Rectal smooth muscle tissue (tissue), 1 donor: ENCODE data around the gene PRKCE.
"Not testable (repeated sequence)": the region's sequence is repeated elsewhere in the genome, so short reads cannot be mapped to it uniquely, and the experiment has no call there.

Experiments
- H3K27ac ChIP-seq: one replicate; pipeline ENCODE4 v1.7.0; 2013; ENCODE audit warnings: low read depth, low read length, inconsistent platforms
- H3K27me3 ChIP-seq: one replicate; pipeline ENCODE4 v1.7.0; 2013; ENCODE audit warnings: low read length; ENCODE audit not compliant: control insufficient read depth, insufficient read depth
- H3K36me3 ChIP-seq: one replicate; pipeline ENCODE4 v1.7.0; 2013; ENCODE audit warnings: low read length; ENCODE audit not compliant: control insufficient read depth, insufficient read depth
- H3K4me1 ChIP-seq: one replicate; pipeline ENCODE4 v1.7.0; 2013; ENCODE audit warnings: low read length; ENCODE audit not compliant: control insufficient read depth, insufficient read depth
- H3K4me3 ChIP-seq: one replicate; pipeline ENCODE4 v1.7.0; 2013; ENCODE audit warnings: low read length
- H3K9ac ChIP-seq: one replicate; pipeline ENCODE4 v1.7.0; 2013; ENCODE audit warnings: low read length

PRKCE gene

DNA sequence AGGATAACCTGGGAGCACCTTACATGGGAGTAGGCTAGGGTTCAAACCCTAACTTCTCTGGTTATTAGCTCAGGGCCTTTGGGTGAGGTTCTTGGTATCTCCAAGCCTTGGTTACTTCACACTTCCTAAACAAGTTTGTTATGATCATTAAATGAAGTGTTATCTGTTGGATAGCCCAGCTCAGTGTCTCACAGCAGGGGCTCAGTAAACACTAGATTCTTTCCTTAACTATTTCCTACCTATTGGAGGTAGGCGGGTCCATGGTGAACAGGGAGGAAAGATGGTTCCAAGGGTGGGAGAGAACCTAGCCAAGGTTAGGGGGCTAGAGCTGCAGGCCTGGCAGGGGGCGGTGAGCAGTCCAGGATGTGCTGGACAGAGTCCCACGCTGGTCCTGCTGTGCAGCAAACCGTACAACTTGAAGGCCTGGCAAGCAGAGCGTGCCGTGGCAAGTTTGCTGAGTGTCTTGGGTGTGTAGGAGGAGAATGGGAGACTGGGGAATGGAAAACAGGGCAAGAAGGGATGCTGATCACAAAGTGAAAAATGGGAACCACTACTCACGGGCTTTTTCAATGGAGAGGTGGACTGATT is 259.1 kb downstream of the PRKCE start:
- Histone ChIP-seq H3K4me3 (no peak overlapping the region), H3K4me1 (no peaks in the 10 kb centered on the region), H3K9ac (no peak overlapping the region), H3K27me3 (no peaks in the 10 kb centered on the region), H3K27ac (no peak overlapping the region), H3K36me3 (no peaks in the 10 kb centered on the region)

DNA sequence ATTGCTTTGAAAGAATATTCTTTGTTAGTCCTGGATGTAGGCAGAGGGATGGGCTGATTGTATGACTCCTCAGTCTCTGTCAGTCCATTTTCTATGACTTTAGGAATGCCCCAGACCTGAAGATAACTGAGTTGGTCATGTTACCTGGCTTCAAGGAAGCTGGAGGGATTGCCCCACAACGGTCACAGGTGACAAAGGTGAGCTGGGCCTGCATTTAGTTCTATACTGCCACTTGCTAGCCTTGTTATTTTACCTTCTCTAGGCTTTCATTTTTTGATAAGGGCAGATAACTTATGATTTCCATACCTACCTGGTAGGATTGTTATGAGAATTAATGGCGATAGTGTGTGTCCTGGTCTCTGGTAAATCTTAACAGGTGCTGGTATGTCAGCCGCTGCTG is 260.1 kb downstream of the PRKCE start:
- no peak overlapping the region for H3K9ac ChIP-seq
- H3K4me3 ChIP-seq = no peak overlapping the region
- no peaks in the 10 kb centered on the region for H3K36me3 ChIP-seq
- H3K4me1 ChIP-seq = no peaks in the 10 kb centered on the region
- H3K27me3 ChIP-seq = no peaks in the 10 kb centered on the region
- no peak overlapping the region for H3K27ac ChIP-seq

DNA sequence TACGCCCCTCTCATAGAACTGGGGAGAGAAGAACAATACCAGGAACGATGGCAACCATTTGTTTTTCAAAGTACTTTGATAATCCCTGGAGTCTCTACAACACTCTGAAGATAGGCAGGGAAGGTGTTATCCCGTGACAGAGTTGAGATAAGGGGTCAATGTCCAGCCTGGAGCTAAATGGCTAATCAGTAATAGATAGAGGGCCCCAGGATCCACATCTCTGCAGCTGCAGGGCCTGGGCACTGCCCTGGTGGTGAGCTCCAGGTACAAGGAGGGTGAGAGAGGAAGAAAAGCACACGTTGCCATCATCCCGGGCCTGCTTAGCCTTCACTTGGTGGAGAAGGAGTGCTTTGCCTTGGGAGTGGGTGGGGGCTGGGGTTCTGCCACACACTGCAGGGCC is 260.6 kb downstream of the PRKCE start:
- H3K36me3 ChIP-seq = no peaks in the 10 kb centered on the region
- H3K4me1 ChIP-seq = no peaks in the 10 kb centered on the region
- H3K9ac ChIP-seq = no peak overlapping the region
- H3K4me3 ChIP-seq = no peak overlapping the region
- H3K27me3 ChIP-seq = no peaks in the 10 kb centered on the region
- no peak overlapping the region for H3K27ac ChIP-seq

DNA sequence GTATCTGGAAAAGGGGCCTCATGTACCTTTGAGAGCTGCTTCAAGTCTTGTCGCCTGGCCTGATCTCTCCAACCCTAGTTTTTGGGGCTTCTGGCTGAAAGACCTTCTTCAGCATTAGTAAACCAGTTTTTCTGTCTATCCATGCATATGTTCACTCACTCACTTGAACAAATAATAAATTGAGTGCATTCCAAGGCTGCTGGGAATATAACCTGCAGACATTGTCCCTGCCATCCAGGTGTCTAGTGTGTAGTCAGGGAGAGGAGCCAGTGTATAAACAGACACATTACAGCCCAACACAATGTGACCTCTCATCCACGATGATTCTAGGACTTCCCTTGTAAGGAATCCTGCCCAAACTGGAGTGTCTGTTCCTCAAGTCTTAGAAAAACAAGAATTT is 262.1 kb downstream of the PRKCE start:
- no peak overlapping the region for H3K27ac ChIP-seq
- no peaks in the 10 kb centered on the region for H3K4me1 ChIP-seq
- H3K27me3 ChIP-seq = no peaks in the 10 kb centered on the region
- no peak overlapping the region for H3K4me3 ChIP-seq
- no peak overlapping the region for H3K9ac ChIP-seq
- no peaks in the 10 kb centered on the region for H3K36me3 ChIP-seq

DNA sequence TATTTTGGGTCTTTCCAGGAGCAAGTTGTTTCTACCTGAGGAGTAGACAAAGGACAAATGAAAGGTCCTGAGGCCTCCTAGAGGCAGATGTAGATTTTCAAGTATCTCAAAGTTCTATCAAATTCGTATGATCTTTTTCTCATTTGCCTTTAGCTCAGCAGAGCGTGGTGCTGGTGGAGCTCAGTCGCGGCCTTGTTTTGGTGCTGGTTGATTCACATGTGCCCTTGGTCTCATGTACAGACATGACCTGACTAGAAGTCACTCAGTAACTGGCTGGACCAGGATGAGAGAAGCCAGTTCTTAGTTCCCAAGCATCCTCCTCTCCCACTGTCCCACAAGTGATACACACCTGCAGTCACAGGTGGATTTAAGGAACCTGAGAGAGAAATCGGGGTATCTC is 264.0 kb downstream of the PRKCE start:
- H3K9ac ChIP-seq = no peak overlapping the region
- no peaks in the 10 kb centered on the region for H3K36me3 ChIP-seq
- H3K27me3 ChIP-seq = no peaks in the 10 kb centered on the region
- no peaks in the 10 kb centered on the region for H3K4me1 ChIP-seq
- no peak overlapping the region for H3K27ac ChIP-seq
- no peak overlapping the region for H3K4me3 ChIP-seq

DNA sequence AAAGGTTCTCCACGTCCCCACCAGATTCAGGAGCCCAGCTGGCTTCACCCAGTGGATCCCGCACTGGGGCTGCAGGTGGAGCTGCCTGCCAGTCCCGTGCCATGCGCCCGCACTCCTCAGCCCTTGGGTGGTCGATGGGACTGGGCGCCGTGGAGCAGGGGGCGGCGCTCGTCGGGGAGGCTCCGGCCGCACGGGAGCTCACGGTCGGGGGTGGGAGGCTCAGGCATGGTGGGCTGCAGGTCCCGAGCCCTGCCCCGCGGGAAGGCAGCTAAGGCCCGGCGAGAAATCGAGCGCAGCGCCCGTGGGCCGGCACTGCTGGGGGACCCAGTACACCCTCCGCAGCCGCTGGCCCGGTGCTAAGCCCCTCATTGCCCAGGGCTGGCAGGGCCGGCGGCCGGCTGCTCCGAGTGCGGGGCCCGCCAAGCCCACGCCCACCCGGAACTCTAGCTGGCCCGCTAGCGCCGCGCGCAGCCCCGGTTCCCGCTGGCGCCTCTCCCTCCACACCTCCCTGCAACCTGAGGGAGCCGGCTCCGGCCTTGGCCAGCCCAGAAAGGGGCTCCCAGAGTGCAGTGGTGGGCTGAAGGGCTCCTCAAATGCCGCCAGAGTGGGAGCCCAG is 266.2 kb downstream of the PRKCE start:
- not testable (repeated sequence) for H3K9ac ChIP-seq, H3K27me3 ChIP-seq, H3K27ac ChIP-seq, H3K36me3 ChIP-seq, H3K4me3 ChIP-seq, H3K4me1 ChIP-seq

DNA sequence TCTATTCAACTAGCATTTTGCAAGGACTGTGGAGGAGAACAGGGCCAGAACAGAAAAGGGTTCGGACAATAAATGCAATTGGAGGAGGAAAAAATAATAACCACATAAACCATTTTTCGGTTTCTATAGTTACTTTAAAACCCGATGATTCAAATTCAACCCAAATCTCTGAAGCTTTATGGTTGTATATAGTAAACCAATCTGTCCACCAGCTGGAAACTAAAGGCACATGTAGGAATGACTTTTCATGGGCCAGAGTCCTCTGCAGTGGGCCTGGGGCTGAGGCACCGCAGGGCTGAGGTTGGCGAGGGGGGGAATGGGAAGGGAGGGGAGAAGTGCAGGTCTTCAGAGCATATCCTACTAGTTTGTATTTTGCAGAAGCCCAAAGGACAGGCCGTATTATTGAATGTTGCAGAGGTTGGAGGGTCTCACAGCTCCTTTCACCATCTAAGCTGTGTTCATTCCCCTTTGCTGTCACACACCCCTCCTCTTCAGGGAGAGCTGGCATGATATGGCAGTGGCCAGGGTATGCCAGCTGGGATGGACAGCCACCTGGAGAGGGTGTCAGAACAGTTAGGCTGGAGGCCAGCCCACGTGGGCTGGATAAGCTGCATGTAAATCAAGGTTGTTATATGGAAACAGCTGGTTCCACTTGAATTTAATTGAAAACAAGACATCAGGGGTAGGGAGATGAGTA is 267.1 kb downstream of the PRKCE start:
- no peaks in the 10 kb centered on the region for H3K36me3 ChIP-seq
- no peaks in the 10 kb centered on the region for H3K27me3 ChIP-seq
- no peak overlapping the region for H3K27ac ChIP-seq
- H3K4me1 ChIP-seq = no peaks in the 10 kb centered on the region
- H3K4me3 ChIP-seq = no peak overlapping the region
- H3K9ac ChIP-seq = no peak overlapping the region

DNA sequence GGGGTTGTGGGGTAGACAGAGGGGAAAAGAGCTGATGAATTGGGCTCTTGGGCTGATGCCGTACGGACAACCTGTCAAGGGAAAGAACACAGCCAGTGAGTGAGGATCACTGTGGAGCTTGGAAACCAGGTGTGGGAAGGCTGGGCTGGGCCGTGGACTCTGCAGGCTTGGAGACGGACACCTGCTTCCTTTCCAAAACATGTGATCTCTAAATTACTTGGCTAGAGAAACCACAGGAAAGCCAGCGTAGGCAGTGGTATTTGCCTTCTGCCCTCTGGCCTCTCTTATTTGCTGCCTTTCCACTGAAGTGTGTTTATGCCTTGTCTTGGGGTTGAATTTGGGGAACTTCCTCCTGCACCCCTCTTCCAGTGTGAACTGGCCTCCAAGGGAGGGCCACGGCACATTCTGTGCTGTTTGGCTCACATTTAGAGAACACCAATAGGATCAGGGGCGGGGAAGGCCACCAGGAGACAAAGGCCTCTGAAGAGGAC is 267.7 kb downstream of the PRKCE start:
- Histone ChIP-seq H3K4me1 (no peaks in the 10 kb centered on the region), H3K4me3 (no peak overlapping the region), H3K27ac (no peak overlapping the region), H3K27me3 (no peaks in the 10 kb centered on the region), H3K36me3 (no peaks in the 10 kb centered on the region), H3K9ac (no peak overlapping the region)

DNA sequence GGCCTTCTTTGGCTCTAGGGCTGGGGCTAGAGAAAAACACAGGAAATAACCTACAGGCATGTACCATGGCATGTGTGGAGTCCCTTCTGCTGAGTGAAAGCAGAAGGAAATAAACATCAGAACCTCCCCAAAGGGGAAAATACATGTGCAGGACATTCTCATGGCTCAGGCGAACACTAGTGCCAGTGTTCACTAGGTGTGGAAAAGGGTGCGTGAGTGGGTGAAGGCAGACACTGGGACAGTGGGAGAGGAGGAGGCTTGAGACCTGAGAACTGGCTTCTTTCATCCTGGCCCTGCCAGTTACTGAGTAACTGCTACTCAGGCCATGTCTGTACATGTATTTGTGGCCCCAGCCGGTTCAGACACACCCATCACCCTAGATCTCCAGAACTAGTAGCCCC is 268.2 kb downstream of the PRKCE start:
- Histone ChIP-seq H3K27me3 (no peaks in the 10 kb centered on the region), H3K4me1 (no peaks in the 10 kb centered on the region), H3K9ac (no peak overlapping the region), H3K4me3 (no peak overlapping the region), H3K27ac (no peak overlapping the region), H3K36me3 (no peaks in the 10 kb centered on the region)

DNA sequence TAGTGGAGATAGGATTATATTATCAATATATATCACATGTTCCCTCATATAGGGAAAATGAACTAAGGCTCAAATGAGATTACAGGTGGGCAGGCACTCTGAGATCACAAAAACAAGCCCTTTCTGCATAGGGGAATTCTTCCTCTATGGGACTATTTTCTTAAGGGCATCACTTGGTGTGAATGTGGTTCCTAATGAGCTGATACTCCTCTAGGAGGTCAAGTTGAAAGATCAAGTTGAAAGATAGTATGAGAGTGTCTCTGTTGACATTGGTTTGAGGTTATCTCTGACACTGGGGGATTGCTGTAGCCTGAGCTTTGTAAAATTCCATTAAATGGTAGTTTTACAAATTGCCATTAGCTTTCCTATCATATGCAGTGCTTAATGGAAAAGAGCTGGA is 270.4 kb downstream of the PRKCE start:
- H3K27me3 ChIP-seq = no peaks in the 10 kb centered on the region
- H3K4me3 ChIP-seq = no peak overlapping the region
- no peak overlapping the region for H3K9ac ChIP-seq
- no peak overlapping the region for H3K27ac ChIP-seq
- no peaks in the 10 kb centered on the region for H3K36me3 ChIP-seq
- no peaks in the 10 kb centered on the region for H3K4me1 ChIP-seq

DNA sequence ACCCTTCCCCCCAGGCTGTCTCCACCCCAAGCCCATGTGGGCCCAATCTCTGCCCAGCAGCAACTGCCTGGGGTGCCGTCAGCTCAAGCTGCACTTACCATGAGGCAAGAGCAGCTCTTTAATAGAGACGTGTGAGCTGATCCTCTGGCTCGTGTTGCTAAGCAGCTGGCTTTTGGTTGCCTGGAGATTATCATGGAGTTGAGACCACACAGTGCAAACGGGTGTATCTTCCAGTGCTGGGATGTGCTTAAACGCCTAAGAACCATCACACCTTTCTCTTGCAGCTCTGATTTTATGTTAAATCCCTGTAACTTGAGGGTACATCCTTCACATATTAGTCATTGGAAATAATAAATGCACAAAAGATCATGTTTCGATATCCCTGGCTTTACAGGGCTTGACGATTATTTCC is 271.1 kb downstream of the PRKCE start:
- H3K4me3 ChIP-seq = no peak overlapping the region
- H3K4me1 ChIP-seq = no peaks in the 10 kb centered on the region
- no peak overlapping the region for H3K27ac ChIP-seq

DNA sequence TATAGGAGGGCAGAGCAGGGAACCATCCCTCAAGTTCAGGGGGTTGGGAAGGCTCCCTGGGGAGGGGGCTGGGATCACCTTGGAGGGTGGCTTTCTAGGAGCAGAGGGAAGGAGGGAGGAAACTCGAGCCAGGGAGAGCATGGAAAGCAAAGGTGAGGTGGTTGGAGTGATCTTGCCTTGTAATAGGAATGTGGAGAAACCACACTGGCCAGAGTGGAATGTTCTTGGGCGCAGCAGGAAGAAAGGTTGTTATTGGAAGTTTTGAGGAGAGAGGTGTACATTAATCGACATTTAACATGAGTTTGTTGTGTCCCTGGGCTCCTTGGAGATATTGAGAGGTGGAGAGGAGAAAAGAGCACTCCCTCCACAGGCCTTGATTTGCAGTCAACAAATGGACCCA is 272.2 kb downstream of the PRKCE start:
- Histone ChIP-seq H3K27me3 (no peaks in the 10 kb centered on the region), H3K27ac (no peak overlapping the region), H3K4me3 (no peak overlapping the region), H3K36me3 (no peaks in the 10 kb centered on the region), H3K4me1 (no peaks in the 10 kb centered on the region), H3K9ac (no peak overlapping the region)

More for the DNA sequence above, 271.1 kb downstream of the PRKCE start:
- H3K36me3 ChIP-seq = no peaks in the 10 kb centered on the region
- H3K9ac ChIP-seq = no peak overlapping the region
- no peaks in the 10 kb centered on the region for H3K27me3 ChIP-seq

DNA sequence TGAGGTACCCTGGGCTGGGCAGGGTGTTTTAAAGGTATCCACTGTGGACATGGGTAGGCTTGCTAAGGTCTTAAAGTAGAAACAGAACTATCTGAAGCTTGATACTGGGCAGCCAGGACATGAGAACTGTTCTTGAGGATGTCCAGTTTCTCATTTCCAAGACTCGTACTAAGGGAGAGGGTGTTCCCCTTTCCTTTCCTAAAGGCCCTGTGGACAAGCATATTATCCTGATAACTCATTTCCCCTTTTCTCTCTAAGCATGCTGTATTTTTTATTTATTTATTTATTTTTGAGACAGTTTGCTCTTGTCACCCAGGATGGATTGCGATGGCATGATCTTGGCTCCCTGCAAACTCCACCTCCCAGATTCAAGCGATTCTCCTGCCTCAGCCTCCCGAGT is 273.6 kb downstream of the PRKCE start:
- H3K27ac ChIP-seq = no peak overlapping the region
- H3K9ac ChIP-seq = no peak overlapping the region

More for the DNA sequence above, 273.6 kb downstream of the PRKCE start:
- Histone ChIP-seq H3K4me1 (no peaks in the 10 kb centered on the region), H3K36me3 (no peaks in the 10 kb centered on the region), H3K27me3 (no peaks in the 10 kb centered on the region), H3K4me3 (no peak overlapping the region)
